VCaP (cell line): ENCODE results near the gene VIPR2.

Experiments
- H3K27ac ChIP-seq: fragments of 450-650 bp; 2 replicates; pipeline ENCODE4 v1.5.1; 2017
- TF ChIP-seq, protein P1 (sequence below): fragments of 450-650 bp; conservative IDR thresholded peaks from 2 replicates; pipeline ENCODE4 v1.5.1; 2017; ENCODE audit warnings: mild to moderate bottlenecking, moderate library complexity

The VIPR2 gene

GRCh38 chr7:159066816-159067575 lies 77.7 kb downstream of the VIPR2 start:
- TF ChIP-seq, protein P1, sequence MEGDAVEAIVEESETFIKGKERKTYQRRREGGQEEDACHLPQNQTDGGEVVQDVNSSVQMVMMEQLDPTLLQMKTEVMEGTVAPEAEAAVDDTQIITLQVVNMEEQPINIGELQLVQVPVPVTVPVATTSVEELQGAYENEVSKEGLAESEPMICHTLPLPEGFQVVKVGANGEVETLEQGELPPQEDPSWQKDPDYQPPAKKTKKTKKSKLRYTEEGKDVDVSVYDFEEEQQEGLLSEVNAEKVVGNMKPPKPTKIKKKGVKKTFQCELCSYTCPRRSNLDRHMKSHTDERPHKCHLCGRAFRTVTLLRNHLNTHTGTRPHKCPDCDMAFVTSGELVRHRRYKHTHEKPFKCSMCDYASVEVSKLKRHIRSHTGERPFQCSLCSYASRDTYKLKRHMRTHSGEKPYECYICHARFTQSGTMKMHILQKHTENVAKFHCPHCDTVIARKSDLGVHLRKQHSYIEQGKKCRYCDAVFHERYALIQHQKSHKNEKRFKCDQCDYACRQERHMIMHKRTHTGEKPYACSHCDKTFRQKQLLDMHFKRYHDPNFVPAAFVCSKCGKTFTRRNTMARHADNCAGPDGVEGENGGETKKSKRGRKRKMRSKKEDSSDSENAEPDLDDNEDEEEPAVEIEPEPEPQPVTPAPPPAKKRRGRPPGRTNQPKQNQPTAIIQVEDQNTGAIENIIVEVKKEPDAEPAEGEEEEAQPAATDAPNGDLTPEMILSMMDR, result no peak
- no peak overlapping the region for H3K27ac ChIP-seq

DNA sequence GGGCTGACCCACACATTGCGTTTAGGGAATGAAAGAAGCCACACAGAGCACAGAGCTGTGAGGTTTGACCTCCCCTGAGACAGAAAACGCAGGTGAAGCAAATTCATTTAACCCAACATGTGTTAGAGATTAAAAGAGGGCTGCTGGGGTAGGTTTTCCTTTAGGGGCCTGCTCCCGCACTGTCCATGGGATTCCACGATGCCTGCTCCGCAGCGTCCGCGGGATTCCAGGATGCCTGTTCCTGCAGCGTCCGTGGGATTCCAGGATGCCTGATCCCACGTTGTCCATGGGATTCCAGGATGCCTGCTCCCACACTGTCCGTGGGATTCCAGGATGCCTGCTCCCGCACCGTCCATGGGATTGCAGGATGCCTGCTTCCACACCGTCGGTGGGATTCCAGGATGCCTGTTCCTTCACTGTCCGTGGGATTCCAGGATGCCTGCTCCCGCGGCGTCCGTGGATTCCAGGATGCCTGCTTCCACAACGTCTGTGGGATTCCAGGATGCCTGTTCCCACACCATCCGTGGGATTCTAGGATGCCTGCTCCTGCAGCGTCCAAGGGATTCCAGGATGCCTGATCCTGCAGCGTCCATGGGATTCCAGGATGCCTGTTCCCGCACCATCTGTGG lies 78.7 kb downstream of the VIPR2 start:
- TF ChIP-seq, protein P1, result no peak

GRCh38 chr7:159064816-159065510 lies 79.7 kb downstream of the VIPR2 start:
- H3K27ac ChIP-seq, result no peak overlapping the region
- TF ChIP-seq, protein P1, result no peak

More for the DNA sequence above, 78.7 kb downstream of the VIPR2 start:
- H3K27ac ChIP-seq, result no peak overlapping the region

- no peak overlapping the region for H3K27ac ChIP-seq
- TF ChIP-seq, protein P1, result no peak
These were observed 80.4 kb downstream of the VIPR2 start for GRCh38 chr7:159064121-159064815.

DNA sequence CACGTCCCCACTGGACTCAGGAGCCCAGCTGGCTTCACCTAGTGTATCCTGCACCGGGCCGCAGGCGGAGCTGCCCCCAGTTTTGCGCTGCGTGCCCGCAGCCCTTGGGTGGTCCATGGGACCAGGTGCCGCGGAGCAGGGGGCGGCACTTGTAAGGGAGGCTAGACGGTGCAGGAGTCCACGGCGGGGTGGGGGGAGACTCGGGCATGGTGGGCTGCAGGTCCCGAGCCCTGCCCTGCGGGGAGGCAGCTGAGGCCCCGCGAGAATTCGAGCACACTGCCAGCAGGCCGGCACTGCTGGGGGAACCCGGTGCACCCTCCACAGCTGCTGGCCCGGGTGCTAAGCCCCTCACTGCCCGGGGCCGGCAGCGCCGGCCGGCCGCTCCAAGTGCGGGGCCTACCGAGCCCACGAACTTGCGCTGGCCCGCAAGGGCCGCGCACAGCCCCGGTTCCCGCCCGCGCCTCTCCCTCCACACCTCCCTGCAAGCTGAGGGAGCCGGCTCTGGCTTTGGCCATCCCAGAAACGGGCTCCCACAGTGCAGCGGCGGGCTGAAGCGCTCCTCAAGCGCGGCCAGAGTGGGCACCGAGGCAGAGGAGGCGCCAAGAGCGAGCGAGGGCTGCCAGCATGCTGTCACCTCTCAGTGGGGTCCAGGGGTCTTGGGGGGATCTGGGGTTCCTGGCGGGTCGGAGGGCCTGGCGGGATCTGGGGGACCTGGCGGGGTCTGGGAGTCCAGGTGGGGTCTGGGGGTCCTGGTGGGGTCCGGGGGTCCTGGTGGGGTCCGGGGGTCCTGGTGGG lies 81.4 kb downstream of the VIPR2 start:
- TF ChIP-seq, protein P1, result no peak
- H3K27ac ChIP-seq, result no peak overlapping the region

DNA sequence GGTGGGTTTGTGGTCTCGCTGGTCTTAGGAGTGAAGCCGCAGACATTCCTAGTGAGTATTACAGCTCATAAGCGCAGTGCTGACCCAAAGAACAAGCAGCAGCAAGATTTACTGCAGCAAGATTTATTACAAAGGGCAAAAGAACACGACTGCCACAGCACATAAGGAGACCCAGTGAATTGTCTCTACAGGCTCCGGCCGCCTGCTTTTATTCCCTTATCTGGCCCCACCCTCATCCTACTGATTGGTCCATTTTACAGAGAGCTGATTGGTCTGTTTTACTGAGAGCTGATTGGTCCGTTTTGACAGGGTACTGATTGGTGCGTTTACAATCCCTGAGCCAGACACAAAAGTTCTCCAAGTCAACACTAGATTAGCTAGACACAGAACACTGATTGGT lies 82.1 kb downstream of the VIPR2 start:
- H3K27ac ChIP-seq, result no peak overlapping the region
- TF ChIP-seq, protein P1, result no peak
